ENCODE measurements around the gene GFRA1.

Gene GFRA1

GRCh38 chr10:116024271-116024878 is 248.6 kb downstream of the GFRA1 start:
- no peak for DNase-seq

DNA sequence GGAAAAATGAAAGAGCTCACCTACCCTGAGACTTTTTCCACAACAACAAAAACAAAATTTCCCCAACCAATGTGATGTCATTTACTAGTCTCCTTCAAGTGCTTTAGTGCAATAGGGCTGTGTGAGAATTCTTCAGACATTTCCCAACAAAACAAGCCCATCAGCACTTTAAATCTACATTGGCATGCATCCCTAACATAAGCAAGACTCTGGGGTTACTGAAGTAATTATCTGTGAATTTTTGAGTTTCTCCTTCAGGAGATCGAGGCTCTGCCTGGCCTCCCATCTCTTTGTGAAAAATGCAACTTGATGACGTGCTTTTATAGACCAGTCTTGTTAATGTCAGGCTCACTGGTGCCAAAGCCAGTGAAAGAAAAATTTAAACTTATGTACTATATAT is 255.6 kb downstream of the GFRA1 start:
- DNase-seq = no peak

DNA sequence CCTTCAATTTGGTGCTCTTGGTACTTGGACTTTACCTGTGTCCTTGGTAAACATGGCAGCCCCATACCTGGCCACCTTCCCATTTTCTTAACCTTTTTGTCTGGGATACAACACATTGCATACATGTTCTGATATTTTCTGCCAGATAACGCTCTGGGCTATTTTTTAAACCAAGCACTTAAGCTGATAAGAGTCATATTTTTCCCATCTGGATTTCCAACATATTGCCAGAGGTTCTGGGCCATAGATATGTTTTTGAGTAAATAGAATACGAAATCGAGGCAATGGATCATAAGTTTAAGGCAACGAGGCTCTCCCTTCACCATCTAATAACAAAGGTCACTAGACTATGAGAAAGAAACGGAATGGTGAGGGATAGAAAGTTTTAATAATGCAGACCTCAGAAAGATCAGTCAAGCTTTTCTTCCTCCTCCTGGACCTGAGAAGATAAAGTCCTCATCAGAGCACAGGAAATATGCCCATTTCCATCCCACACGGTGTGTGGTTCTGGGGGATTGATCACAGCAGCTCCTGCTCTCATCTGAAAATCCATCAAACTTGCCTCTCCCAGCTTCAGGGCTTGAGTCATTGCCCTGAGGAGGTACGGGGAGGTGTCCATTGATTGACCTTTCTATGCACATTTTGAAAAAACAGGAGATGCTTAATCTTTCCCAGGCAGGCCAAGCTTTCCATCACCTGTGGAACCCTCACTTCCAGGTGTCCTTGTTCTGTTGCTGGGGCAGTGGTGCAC is 257.2 kb downstream of the GFRA1 start:
- no peak for DNase-seq

DNA sequence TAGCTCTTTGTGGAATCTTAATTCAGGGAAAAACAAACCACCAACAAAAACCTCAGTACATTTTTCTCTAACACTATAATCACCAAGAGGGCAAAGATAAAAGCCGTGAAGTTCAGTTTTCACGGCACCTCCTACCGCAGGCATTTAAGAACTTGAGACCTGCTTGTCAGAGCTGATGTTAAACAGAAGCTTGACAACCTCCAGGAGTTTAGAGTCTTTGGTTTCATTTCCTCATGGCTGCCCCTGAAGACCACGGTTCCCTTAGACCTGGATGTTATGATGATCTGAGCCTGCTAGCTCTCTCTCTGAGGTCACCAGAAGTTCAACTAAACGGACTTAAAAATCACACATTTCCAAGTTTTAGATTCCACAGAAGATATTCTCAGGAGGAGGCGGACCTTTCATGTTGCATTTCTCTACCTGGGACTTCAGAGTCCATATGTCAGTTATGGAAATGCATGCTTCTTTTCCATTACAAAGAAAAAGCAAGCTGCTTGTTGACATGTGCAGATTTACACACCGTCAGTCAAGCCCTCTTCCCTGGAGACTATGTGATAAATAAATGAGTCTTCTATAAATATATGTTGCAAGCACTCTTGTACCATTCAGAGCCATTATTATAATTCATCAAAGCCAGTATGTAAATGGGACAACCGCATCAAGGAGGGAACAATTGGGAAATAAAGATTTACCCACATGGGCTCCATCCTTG is 258.0 kb downstream of the GFRA1 start:
- no peak for DNase-seq

- no peak for DNase-seq
Observed at GRCh38 chr10:116014326-116014725, 258.7 kb downstream of the GFRA1 start.

GRCh38 chr10:116011929-116012328 is 261.1 kb downstream of the GFRA1 start:
- no peak for DNase-seq

DNA sequence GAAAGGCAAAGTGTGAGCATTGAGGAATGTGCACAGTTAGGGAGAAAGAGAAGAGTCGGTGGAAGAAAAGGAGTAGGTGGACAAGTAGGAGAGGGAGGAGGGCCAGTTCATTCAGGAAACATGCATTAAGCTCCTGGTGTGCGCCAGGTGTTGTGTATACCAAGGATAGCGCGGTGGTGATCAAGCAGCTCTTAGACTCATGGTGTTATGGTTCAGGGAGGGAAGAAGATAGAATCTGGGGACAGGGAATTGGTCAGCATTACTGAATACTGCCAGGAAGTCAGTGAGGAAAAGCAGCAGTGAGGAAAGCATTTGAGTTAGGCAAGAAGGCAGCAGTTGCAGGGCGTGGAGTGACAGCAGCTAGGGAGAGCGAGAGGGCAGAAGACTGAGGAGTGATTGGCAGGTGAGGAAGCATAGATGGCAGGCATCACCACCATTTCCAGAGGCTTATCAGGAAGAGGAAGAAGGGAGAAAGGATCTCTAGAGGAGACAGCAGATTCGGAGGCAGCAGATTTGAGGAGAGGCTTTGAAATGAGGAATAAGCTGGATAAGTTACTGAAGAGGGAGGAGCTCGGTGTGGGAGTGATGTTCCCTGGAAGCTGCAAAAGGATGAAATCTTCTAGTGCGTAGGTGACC is 265.6 kb downstream of the GFRA1 start:
- DNase-seq = no peak
